Activated T-cell treated with anti-CD3 and anti-CD28 coated beads for 1 hour (primary cell): Measurements from ENCODE around the gene FGF1.
A peak's percentile ranks its signal among the peaks of the same experiment; 100 is the strongest.
"Not testable (repeated sequence)": the region's sequence is repeated elsewhere in the genome, so short reads cannot be mapped to it uniquely, and the experiment has no call there.

ENCODE experiments used
- DNase-seq: peaks from one replicate; pipeline ENCODE4 v3.0.0-alpha.2; 2020; ENCODE audit warnings: low read depth

The FGF1 gene

GRCh38 chr5:142668336-142668735 lies 17.6 kb downstream of the FGF1 start:
- DNase-seq: no peak

- no peak for DNase-seq
Observed at GRCh38 chr5:142667831-142668230, 18.1 kb downstream of the FGF1 start.

- no peak for DNase-seq
Observed at GRCh38 chr5:142664636-142665035, 21.3 kb downstream of the FGF1 start.

- DNase-seq: no peak
Observed at GRCh38 chr5:142664067-142664466, 21.8 kb downstream of the FGF1 start.

- no peak for DNase-seq
Observed at GRCh38 chr5:142663246-142663645, 22.6 kb downstream of the FGF1 start.

- no peak for DNase-seq
Observed at GRCh38 chr5:142661957-142662356, 23.9 kb downstream of the FGF1 start.

GRCh38 chr5:142661143-142661542 lies 24.7 kb downstream of the FGF1 start:
- no peak for DNase-seq

- DNase-seq: no peak
Observed at GRCh38 chr5:142660731-142661130, 25.2 kb downstream of the FGF1 start.

- no peak for DNase-seq
Observed at GRCh38 chr5:142660196-142660595, 25.7 kb downstream of the FGF1 start.

GRCh38 chr5:142659405-142659804 lies 26.5 kb downstream of the FGF1 start:
- no peak for DNase-seq

GRCh38 chr5:142658278-142658677 lies 27.6 kb downstream of the FGF1 start:
- no peak for DNase-seq

- DNase-seq: no peak
Observed at GRCh38 chr5:142657446-142657845, 28.4 kb downstream of the FGF1 start.

- DNase-seq: peak; percentile 49
Observed at GRCh38 chr5:142655339-142656267, 30.3 kb downstream of the FGF1 start.

GRCh38 chr5:142654578-142655058 lies 31.3 kb downstream of the FGF1 start:
- no peak for DNase-seq

GRCh38 chr5:142653321-142653720 lies 32.6 kb downstream of the FGF1 start:
- no peak for DNase-seq

GRCh38 chr5:142652563-142652962 lies 33.3 kb downstream of the FGF1 start:
- no peak for DNase-seq

- no peak for DNase-seq
Observed at GRCh38 chr5:142650881-142651280, 35.0 kb downstream of the FGF1 start.

- DNase-seq: no peak
Observed at GRCh38 chr5:142650060-142650459, 35.8 kb downstream of the FGF1 start.

GRCh38 chr5:142648108-142648507 lies 37.8 kb downstream of the FGF1 start:
- DNase-seq: not testable (repeated sequence)

- no peak for DNase-seq
Observed at GRCh38 chr5:142645456-142645855, 40.4 kb downstream of the FGF1 start.

GRCh38 chr5:142644640-142645361 lies 41.1 kb downstream of the FGF1 start:
- DNase-seq: no peak

- no peak for DNase-seq
Observed at GRCh38 chr5:142644127-142644526, 41.8 kb downstream of the FGF1 start.

GRCh38 chr5:142643634-142644033 lies 42.3 kb downstream of the FGF1 start:
- DNase-seq: no peak
